GM12891 (cell line): ENCODE measurements around the gene IMMP2L.

Experiments used
- POLR2A ChIP-seq: IDR thresholded peaks from 2 replicates; pipeline ENCODE4 v1.6.1; 2011; ENCODE audit warnings: low read depth, low read length, control low read depth
- POLR2AphosphoS5 ChIP-seq: IDR thresholded peaks from 2 replicates; pipeline ENCODE4 v1.6.1; 2011; ENCODE audit warnings: low read depth, low read length, control low read depth
- SPI1 ChIP-seq: IDR thresholded peaks from 2 replicates; pipeline ENCODE4 v1.6.1; 2011; ENCODE audit warnings: low read depth, low read length, control low read depth
- TAF1 ChIP-seq: IDR thresholded peaks from 2 replicates; pipeline ENCODE4 v1.6.1; 2011; ENCODE audit warnings: low read depth, low read length, control low read depth

GRCh38 chr7:110786328-110786965, 775.8 kb downstream of the IMMP2L start:
- no peak for TF ChIP-seq POLR2AphosphoS5
- no peak for TF ChIP-seq POLR2A
- no peak for TF ChIP-seq SPI1
- TF ChIP-seq TAF1: no peak
